ENCODE measurements around the gene HAUS7.

The HAUS7 gene

GRCh38 chrX:153456704-153457103 lies 13.7 kb downstream of the HAUS7 start:
- TF ChIP-seq CTCF (IDR thresholded peaks at IDR 0.05; ENCODE audit: borderline replicate concordance, insufficient read depth, low read depth, low read length), result no peak

GRCh38 chrX:153456161-153456560 lies 14.2 kb downstream of the HAUS7 start:
- no peak overlapping the region for H3K4me3 ChIP-seq (ENCODE audit: low read depth, low read length)
- no peak for TF ChIP-seq CTCF (IDR thresholded peaks at IDR 0.05; ENCODE audit: borderline replicate concordance, insufficient read depth, low read depth, low read length)

More at GRCh38 chrX:153456704-153457103, 13.7 kb downstream of the HAUS7 start:
- H3K4me3 ChIP-seq (ENCODE audit: low read depth, low read length), result no peak overlapping the region

- no peak overlapping the region for H3K4me3 ChIP-seq (ENCODE audit: low read depth, low read length)
- no peak for TF ChIP-seq CTCF (IDR thresholded peaks at IDR 0.05; ENCODE audit: borderline replicate concordance, insufficient read depth, low read depth, low read length)
These were observed 14.8 kb downstream of the HAUS7 start for GRCh38 chrX:153455571-153455970.

- no peak for TF ChIP-seq CTCF (IDR thresholded peaks at IDR 0.05; ENCODE audit: borderline replicate concordance, insufficient read depth, low read depth, low read length)
- no peak overlapping the region for H3K4me3 ChIP-seq (ENCODE audit: low read depth, low read length)
These were observed 15.3 kb downstream of the HAUS7 start for GRCh38 chrX:153454901-153455550.

GRCh38 chrX:153450949-153451277 lies 19.5 kb downstream of the HAUS7 start:
- TF ChIP-seq CTCF (IDR thresholded peaks at IDR 0.05; ENCODE audit: borderline replicate concordance, insufficient read depth, low read depth, low read length), result no peak

GRCh38 chrX:153450114-153450948 lies 20.0 kb downstream of the HAUS7 start:
- no peak overlapping the region for H3K4me3 ChIP-seq (ENCODE audit: low read depth, low read length)
- no peak for TF ChIP-seq CTCF (IDR thresholded peaks at IDR 0.05; ENCODE audit: borderline replicate concordance, insufficient read depth, low read depth, low read length)

More at GRCh38 chrX:153450949-153451277, 19.5 kb downstream of the HAUS7 start:
- no peak overlapping the region for H3K4me3 ChIP-seq (ENCODE audit: low read depth, low read length)
